HG02623 (cell line): ENCODE measurements around the gene NR3C2.

Experiments
- ATAC-seq: cut with Tn5 transposase; IDR thresholded peaks from one replicate; pipeline ENCODE4 v1.9.1; 2021; ENCODE audit warnings: moderate library complexity; ENCODE audit not compliant: unreplicated experiment

NR3C2 gene

GRCh38 chr4:148435654-148436406 lies 6.4 kb downstream of the NR3C2 start:
- no peak for ATAC-seq

- no peak for ATAC-seq
Observed at GRCh38 chr4:148434075-148434773, 8.0 kb downstream of the NR3C2 start.

- no peak for ATAC-seq
Observed at GRCh38 chr4:148431401-148431800, 10.8 kb downstream of the NR3C2 start.

GRCh38 chr4:148430854-148431253 lies 11.4 kb downstream of the NR3C2 start:
- no peak for ATAC-seq

- ATAC-seq = no peak
Observed at GRCh38 chr4:148429206-148429605, 13.0 kb downstream of the NR3C2 start.

GRCh38 chr4:148426643-148427042 lies 15.6 kb downstream of the NR3C2 start:
- ATAC-seq = no peak

- no peak for ATAC-seq
Observed at GRCh38 chr4:148425327-148426110, 16.7 kb downstream of the NR3C2 start.

- ATAC-seq = no peak
Observed at GRCh38 chr4:148420397-148420796, 21.8 kb downstream of the NR3C2 start.

GRCh38 chr4:148415500-148415899 lies 26.7 kb downstream of the NR3C2 start:
- no peak for ATAC-seq

- ATAC-seq = no peak
Observed at GRCh38 chr4:148412460-148412994, 29.7 kb downstream of the NR3C2 start.

- ATAC-seq = no peak
Observed at GRCh38 chr4:148405161-148405893, 36.9 kb downstream of the NR3C2 start.

GRCh38 chr4:148398988-148399387 lies 43.2 kb downstream of the NR3C2 start:
- no peak for ATAC-seq

- ATAC-seq = no peak
Observed at GRCh38 chr4:148397771-148398170, 44.4 kb downstream of the NR3C2 start.

- no peak for ATAC-seq
Observed at GRCh38 chr4:148396986-148397673, 45.1 kb downstream of the NR3C2 start.

GRCh38 chr4:148395771-148396170 lies 46.4 kb downstream of the NR3C2 start:
- ATAC-seq = no peak

- no peak for ATAC-seq
Observed at GRCh38 chr4:148391056-148391455, 51.2 kb downstream of the NR3C2 start.

- no peak for ATAC-seq
Observed at GRCh38 chr4:148390311-148390710, 51.9 kb downstream of the NR3C2 start.

- ATAC-seq = no peak
Observed at GRCh38 chr4:148380291-148380690, 61.9 kb downstream of the NR3C2 start.

GRCh38 chr4:148376151-148376550 lies 66.1 kb downstream of the NR3C2 start:
- no peak for ATAC-seq

- ATAC-seq = no peak
Observed at GRCh38 chr4:148375584-148375983, 66.6 kb downstream of the NR3C2 start.
